Measurements from ENCODE around the gene ACACA.
A peak's percentile ranks its signal among the peaks of the same experiment; 100 is the strongest.
"Not testable (repeated sequence)": the region's sequence is repeated elsewhere in the genome, so short reads cannot be mapped to it uniquely, and the experiment has no call there.

The ACACA gene

GRCh38 chr17:37384560-37385149, 22.0 kb downstream of the ACACA start:
- DNase-seq (ENCODE audit: insufficient read length, low spot score) = no peak
- no peak for TF ChIP-seq POLR2A (IDR thresholded peaks at IDR 0.05; ENCODE audit: low read depth, low read length)
- FAIRE-seq = no peak

- no peak for TF ChIP-seq POLR2A (IDR thresholded peaks at IDR 0.05; ENCODE audit: low read depth, low read length)
- FAIRE-seq (no peak), DNase-seq (ENCODE audit: insufficient read length, low spot score) (no peak)
These were observed 24.6 kb downstream of the ACACA start for GRCh38 chr17:37382056-37382455.

DNA sequence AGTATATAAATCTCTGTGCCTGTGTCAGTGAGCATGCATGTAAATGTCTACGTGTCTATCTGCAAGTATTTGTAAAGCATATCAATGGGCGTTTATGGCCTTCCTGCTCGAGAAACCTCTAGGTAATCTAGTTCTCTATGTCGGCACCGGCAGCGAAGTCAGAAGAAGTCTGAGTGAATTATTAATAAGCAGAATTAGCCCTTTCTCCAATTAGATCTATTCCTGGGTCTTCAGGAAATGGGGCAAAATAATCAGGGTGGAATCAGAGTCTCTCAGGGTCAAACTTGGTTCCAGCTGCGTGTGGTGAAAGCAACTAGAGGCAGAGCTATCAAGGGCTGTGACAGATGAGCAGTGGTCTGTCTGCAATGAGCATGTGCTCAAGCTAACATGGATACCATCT, 30.9 kb downstream of the ACACA start, which contains the start of gene C17orf78:
Gene C17orf78 (plus strand): TSS at position 280 of the 400 bp plus-strand sequence. CDS start 108 bp downstream, at position 388.
- no peak for FAIRE-seq
- no peak for DNase-seq (ENCODE audit: insufficient read length, low spot score)
- TF ChIP-seq POLR2A (IDR thresholded peaks at IDR 0.05; ENCODE audit: low read depth, low read length) = no peak

- TF ChIP-seq POLR2A (IDR thresholded peaks at IDR 0.05; ENCODE audit: low read depth, low read length) = no peak
- FAIRE-seq = no peak
- DNase-seq (ENCODE audit: insufficient read length, low spot score) = peak; percentile 50
These were observed 33.0 kb downstream of the ACACA start for GRCh38 chr17:37373530-37374159.

- FAIRE-seq (no peak), DNase-seq (ENCODE audit: insufficient read length, low spot score) (no peak)
- TF ChIP-seq POLR2A (IDR thresholded peaks at IDR 0.05; ENCODE audit: low read depth, low read length) = no peak
These were observed 38.1 kb downstream of the ACACA start for GRCh38 chr17:37368577-37368976.

DNA sequence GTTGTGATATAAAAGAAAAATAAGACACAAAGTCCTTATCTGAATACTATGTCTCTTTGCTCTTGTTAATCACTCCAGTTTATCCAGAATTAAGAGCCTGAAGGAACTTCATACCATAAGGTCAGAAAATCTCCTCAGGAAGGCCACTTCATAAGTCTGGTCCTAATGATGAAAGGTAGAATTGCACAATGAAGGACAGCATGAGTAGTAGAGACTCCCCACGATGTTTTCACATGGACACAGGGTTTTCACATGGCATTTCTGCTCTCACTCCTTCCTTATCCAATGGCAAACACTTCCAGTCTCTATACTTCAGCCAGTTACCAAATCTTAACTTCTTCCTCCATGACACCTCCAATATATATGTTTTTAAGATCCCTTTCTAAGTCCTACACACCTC, 41.0 kb downstream of the ACACA start:
- FAIRE-seq (no peak), DNase-seq (ENCODE audit: insufficient read length, low spot score) (no peak)
- no peak for TF ChIP-seq POLR2A (IDR thresholded peaks at IDR 0.05; ENCODE audit: low read depth, low read length)

DNA sequence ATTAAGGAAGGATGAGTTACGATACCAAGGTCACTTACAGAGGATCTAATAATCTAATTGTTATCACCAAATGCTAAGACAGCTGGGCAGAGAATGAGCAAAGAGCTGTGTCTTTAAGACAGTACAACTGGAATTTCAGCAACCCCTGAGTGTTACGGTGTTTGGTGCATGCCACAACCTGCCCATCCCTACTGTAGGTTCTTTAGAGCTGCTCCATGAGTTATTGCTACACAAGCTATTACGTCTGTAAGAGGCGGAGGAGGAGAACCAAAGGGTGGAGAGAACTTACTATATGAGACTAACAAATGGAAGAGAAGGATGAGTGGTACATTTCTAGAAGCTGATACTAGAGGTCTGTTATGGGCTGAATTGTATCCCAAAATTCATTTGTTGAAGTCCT, 45.1 kb downstream of the ACACA start:
- FAIRE-seq (no peak), DNase-seq (ENCODE audit: insufficient read length, low spot score) (no peak)
- no peak for TF ChIP-seq POLR2A (IDR thresholded peaks at IDR 0.05; ENCODE audit: low read depth, low read length)

DNA sequence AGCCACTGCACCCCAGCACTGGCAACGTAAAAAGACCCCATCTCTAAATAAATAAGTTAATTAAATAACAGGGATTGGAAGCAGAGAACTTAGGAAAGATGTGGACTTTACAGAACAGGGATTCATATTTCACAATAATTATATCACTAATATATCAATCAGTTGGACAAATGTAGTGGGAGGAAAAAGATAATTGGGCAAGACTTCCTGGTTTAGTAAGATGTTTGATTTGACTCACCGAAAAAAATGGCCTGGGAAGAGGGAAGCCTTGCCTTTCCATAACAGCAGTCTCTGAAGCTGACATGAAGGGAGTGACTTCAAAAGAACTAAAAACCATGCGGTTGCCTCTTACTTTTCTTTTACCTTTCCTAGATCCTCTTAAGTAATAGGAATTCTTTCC, 46.0 kb downstream of the ACACA start:
- FAIRE-seq (no peak), DNase-seq (ENCODE audit: insufficient read length, low spot score) (no peak)
- no peak for TF ChIP-seq POLR2A (IDR thresholded peaks at IDR 0.05; ENCODE audit: low read depth, low read length)

DNA sequence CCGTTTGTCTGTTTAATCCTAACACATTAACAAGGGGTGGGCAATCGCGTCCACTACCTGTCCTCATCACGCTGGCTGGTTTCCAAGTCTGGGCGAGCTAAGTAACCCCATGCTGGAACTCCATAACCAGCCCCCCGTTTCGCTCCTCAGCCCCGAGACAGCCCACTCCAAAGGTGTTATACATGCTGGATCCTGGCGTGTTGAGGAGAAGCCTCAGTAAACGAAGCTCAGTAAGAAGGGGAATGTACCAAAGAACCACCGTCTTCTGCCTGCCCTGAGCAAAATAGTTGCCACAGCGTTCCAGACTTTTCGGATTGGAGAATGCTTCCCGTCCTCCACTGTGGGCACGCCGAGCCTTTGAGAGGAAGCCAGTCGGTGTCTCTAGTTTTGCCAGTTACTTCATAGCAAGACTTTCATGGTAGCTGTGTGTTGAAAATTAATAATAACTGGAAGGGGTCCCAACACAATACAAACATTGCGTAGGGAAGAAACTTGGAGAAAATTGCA, 46.9 kb downstream of the ACACA start:
- FAIRE-seq (no peak), DNase-seq (ENCODE audit: insufficient read length, low spot score) (no peak)
- no peak for TF ChIP-seq POLR2A (IDR thresholded peaks at IDR 0.05; ENCODE audit: low read depth, low read length)

GRCh38 chr17:37358830-37359681, 47.6 kb downstream of the ACACA start:
- no peak for FAIRE-seq
- peak; percentile 75 for TF ChIP-seq POLR2A (IDR thresholded peaks at IDR 0.05; ENCODE audit: low read depth, low read length)
- peak; percentile 96 for DNase-seq (ENCODE audit: insufficient read length, low spot score)

GRCh38 chr17:37358098-37358829, 48.4 kb downstream of the ACACA start:
- 0 out of 2 replicates have a peak, but pooled peaks have one; percentile 9 for TF ChIP-seq POLR2A (IDR thresholded peaks at IDR 0.05; ENCODE audit: low read depth, low read length)
- DNase-seq (ENCODE audit: insufficient read length, low spot score) (peak; percentile 53), FAIRE-seq (no peak)

DNA sequence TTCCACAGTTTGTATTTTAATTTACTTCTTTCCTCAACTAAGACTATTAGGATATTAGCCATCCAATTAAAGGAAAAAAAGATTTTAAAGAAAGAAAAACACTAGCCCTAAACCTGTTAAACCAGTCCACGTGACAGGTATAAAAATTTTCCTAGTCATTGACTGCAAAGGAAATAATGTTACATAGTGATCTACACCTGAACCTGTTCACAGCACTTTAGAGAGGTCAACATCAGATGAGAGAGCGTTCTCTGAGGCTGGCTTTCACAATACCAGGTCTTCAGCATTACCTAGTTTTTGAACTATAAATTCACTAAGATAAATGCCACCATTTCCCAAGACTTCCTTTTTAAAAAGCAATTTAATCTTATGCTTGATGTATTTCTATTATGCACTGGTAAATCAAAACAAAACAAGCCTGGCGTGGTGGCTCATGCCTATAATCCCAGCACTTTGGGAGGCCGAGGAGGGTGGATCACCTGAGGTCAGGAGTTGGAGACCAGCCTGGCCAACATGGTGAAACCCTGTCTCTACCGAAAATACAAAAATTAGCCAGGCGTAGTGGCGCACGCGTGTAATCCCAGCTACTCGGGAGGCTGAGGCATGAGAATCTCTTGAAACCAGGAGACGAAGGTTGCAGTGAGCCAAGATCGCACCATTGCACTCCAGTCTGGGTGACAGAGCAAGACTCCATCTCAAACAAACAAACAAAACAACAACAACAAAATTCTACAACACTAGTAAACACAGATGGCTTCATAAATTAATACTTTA, 49.7 kb downstream of the ACACA start:
- not testable (repeated sequence) for DNase-seq (ENCODE audit: insufficient read length, low spot score); FAIRE-seq

- DNase-seq (ENCODE audit: insufficient read length, low spot score); FAIRE-seq: not testable (repeated sequence)
These were observed 59.7 kb downstream of the ACACA start for GRCh38 chr17:37346863-37347402.
